HG02840 (cell line): ENCODE data around the gene TTC23.
"Not testable (repeated sequence)": the region's sequence is repeated elsewhere in the genome, so short reads cannot be mapped to it uniquely, and the experiment has no call there.

Experiments used
- ATAC-seq: cut with Tn5 transposase; IDR thresholded peaks from one replicate; pipeline ENCODE4 v1.9.1; 2021; ENCODE audit warnings: mild to moderate bottlenecking, moderate library complexity, moderate number of reproducible peaks; ENCODE audit not compliant: unreplicated experiment, low FRiP score

TTC23 gene

DNA sequence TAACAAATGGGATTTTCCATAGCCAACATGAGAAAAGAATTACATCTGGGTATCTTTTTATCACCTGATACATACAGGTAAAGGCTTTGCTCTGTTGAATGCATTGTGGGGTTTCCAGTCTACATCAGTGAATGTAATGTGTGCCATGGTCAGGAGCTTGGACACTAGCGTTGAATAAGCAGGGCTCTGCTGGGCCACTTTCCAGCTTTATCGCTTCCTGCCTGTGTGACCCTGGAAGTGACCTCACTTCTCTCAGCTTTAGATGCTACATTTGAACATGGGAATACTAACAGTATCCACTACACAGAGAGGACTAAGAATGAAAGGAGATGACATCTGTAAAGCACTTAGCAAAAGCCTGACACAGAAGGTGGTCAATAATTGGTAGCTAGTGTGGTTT, 40.1 kb downstream of the TTC23 start:
- ATAC-seq = no peak

DNA sequence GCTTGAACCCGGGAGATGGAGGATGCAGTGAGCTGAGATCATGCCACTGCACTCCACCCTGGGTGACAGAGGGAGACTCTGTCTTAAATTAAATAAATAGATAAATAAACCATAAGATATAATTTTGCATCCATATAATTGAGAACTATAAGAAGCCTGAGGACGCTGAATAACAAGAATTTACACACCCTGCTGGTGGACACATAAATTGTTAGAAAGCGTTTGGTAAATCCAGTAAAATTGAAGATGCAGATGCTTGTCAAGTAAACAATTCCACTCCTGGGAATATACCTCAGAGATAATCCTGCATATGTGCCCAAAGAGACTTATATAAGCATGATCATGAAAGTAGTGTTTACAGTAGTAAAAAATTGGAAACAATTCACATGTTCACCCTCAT, 41.7 kb downstream of the TTC23 start:
- ATAC-seq = no peak

DNA sequence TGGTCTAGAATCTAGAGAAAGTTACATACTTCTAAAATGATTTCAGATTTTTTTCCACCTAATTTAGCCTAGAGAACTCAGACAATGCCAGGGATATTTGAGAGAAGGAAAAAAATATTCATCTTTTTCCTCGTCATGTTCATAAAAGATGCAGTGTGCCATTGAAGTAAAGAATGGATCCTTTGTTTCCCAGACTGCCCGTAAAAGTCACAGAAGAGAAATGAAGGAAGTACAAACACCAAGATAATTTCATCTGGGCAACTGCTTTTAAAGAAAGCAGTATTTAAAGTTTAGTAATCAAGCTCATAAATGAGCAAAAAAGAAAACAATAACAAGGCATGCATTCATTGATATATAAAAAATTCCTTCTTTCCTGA, 47.2 kb downstream of the TTC23 start:
- ATAC-seq = no peak

DNA sequence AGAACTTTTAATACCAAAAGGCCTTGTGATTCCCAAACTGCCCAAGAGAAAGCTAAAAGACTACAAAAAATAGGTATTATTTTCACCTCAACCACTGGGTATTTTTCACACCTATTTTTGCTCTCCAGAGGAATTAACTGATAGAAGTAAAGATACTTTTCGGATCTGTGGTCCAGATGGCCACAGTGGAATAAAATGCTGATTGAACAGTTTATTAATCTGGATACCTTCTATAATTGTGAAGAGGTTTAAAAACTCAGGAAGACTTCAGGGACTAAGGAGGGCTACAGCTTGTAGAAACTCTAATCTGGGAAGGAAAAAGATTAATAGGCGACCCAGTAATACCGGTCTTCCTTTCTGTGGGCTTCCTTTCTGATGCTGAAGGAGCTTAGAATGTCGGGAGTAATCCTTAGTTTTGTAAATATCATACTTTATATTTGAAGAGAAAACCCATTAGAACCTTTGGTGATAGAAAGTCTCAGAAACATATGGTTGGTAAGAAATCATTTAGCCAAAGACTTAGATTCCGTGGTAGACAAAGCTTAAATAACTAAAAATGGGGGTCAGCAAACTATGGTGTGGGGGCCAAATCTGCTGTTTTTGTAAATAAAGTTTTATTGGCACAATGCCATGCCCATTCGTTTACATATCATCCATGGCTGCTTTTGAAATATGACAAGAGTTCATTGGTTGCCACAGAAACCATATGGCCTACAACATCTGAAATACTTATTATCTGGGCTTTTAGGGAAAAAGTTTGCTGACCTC, 47.8 kb downstream of the TTC23 start:
- ATAC-seq = no peak

DNA sequence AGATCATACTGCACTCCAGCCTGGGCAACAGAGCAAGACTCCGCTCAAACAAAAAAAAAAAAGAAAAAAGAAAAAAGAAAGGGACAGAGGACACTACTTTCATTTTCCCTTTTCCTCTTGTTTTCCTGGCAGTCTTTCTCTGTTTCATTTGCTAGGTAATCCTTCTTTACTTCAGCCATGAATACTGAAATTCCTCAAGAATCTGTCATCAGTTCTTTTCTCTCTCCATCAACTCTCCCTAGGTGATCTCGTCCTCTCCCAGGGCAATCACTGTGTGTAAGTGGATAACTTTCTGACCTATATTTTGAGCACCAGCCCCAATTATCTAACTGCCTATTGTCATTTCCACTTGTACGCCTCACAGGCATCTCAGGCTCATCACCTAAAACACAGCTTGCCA, 51.5 kb downstream of the TTC23 start:
- ATAC-seq = no peak

DNA sequence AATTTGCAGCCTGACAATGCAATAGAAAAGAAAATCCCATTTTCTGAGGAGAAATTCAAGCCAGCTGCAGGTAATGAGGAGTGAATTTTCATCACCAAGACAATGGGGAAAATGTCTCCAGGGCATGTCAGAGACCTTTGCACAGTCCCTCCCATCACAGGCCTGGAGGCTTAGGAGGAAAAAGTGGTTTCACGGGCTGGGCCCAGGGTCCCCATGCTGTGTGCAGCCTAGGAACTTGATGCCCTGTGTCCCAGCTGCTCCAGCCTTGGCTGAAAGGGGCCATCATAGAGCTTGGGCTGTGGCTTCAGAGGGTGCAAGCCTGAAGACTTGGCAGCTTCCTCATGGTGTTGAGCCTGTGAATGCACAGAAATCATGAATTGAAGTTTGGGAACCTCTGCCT, 57.2 kb downstream of the TTC23 start:
- not testable (repeated sequence) for ATAC-seq

DNA sequence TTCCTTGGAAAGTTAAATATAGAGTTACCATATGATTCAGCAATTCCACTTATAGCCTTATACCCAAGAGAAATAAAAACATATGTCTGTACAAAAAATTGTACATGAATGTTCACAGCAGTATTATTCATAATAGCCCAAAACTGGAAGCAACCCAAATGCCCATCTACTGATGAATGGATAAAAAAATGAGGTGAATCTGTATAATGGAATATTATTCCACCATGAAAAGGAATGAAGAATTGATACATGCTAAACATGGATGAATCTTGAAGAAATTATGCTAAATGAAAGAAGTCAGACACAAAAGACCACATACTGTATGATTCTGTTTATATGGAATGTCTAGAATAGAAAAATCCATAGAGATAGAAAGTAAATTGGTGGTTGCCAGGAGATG, 61.4 kb downstream of the TTC23 start:
- ATAC-seq = no peak

DNA sequence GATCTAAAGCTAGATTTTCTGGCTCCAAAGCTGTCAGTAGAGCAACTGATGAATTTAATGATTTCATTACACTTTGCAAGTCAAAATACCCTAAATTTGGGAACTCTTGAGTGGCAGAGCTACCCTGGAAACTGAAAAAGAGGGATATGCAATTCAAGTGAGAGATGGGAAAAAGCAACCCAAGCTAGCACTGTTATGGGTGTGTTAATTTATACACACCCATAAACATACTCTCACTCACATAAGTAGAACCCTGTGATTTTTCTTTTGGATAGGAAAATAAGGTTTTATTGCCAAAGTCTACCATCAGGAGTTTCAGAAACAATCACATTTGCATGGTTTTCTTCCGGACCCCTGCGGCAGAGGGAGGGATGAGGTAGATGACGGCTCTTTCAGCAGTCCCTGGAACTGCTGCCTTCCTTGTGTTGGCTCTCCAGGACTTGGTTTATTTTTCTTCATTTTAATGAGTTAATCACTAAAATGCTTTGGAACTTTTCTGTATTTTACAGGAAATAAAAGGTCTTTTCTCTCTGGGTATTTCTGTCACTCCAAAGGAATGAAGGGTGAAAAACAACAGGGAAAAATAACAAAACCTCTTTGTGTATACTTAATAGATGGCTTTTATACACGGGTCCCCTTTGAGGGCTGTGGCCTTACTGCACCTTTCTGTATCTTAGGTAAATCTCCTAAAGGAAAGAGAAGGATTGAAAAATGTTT, 63.8 kb downstream of the TTC23 start:
- ATAC-seq = no peak

DNA sequence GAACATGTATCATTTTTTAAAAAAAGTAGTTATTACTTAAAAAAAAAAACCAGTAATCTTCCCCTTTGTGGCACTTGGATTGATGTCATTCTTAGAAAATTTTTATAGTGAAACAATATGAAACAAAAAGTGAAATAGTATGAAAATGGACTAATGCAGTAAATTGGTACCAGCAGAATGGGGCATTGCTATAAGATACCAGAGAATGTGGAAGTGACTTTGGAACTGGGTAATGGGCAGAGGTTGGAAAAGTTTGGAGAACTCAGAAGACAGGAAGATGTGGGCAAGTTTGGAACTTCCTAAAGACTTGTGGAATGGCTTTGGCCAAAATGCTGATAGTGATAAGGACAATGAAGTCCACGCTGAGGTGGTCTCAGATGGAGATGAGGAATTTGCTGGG, 66.6 kb downstream of the TTC23 start:
- ATAC-seq = no peak

DNA sequence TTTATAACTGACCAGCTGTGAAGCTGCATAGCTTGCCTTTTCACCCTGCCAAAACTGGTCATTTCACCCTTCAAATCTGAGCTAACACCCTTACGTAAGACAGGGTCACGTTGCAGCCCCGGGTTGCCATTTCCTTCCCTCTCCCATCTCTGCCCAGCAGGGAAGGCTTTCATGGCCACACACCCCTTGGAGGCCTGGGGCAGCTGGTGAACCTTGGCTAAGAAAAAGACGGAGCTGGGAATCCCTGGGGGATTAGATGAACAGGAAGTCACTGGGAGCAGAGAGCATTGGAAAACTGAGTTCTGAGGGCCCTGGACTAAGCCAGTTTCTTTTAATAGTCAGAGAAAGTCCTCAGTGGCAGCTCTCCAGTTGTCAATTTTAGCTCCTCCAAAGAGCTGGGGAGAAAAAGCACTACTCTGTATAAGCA, 67.8 kb downstream of the TTC23 start:
- ATAC-seq = no peak

DNA sequence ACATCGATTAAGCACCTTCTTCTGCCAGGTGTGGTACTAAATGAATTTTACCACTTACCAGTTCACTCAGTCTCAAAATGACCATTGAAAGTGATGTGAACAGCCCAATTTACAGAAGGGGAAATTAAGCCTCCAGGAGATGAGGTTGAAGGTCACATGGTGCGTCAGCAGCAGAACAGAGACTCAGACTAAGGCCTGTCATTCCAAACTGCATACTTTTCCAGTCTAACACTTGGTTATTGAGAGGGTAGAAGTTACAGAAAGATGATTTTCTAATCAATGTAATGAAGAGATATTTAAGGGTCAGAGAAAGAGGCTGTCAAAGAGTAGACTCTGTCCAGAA, 68.4 kb downstream of the TTC23 start:
- no peak for ATAC-seq

DNA sequence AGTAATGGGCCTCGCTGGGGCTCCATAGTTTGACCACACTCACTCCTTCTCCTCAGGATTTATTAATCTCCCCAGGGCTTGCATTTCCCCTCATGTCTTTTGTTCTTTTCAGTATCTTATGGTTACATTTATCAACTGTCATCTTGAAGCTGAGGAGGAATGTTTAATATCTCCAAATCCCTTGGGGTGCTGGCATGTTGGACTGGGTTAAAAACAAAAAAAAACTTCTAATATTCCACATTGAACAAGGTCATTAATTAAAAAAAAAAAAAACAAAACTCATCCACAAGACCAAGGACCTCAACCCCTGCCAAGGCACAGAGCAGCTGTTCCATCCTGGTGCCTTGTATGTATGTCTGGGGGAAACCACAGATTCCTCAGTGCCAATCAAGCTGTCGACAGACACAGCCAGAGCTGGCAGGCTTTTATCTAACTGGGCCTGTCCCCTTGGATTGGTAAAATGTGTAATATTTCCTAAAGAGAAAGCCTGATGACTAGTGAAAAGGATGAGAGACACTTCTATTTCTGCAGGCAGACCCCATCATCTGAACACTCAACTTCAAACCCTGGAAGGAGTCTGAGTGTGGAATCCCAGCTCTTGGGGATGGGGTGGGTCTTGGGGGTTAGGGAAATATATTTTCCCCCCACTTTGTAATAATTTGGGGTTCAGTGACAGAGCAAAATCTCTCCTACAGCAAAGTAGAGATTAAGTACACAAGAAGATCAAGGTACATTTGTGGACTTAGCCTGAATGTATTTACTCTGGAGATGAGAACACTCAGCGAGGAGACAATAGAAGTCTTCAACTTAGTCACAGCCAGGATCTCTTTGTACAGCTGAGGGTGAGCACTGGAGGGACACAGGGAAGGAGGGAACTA, 69.1 kb downstream of the TTC23 start:
- no peak for ATAC-seq

DNA sequence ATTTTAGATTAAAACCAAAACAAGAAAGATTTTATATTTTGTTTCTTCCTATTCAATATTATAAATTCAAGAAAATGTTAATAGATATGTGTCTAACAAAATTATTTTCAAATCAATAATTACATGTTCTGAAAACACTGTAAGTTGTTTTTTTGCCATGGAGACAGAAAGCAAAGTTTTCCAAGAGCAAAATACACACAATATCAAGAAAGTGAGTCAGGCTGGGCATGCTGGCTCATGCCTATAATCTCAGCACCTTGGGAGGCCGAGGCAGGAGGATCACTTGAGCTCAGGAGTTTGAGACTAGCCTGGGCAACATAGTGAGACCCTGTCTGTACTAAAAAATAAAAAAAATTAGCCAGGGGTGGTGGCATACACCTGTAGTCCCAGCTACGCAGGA, 71.7 kb downstream of the TTC23 start:
- ATAC-seq = no peak

DNA sequence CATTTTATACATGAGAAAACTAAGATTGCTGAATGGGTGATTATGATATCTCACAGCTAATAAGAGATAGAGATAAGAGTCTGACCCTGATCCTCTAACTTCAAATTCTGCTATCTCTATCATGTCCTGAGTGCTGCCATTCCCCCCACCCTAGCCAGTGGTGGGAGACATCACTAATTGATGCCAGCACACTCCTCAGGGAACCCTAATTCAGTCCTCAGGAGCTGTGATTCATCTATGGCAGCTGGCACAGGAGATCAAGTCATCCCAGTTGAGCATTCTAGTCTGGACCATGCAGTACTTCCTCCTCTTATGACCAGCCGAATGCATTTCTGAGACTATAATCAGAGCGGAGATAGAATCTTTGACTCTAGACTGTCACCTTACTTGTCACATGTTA, 72.6 kb downstream of the TTC23 start:
- no peak for ATAC-seq

DNA sequence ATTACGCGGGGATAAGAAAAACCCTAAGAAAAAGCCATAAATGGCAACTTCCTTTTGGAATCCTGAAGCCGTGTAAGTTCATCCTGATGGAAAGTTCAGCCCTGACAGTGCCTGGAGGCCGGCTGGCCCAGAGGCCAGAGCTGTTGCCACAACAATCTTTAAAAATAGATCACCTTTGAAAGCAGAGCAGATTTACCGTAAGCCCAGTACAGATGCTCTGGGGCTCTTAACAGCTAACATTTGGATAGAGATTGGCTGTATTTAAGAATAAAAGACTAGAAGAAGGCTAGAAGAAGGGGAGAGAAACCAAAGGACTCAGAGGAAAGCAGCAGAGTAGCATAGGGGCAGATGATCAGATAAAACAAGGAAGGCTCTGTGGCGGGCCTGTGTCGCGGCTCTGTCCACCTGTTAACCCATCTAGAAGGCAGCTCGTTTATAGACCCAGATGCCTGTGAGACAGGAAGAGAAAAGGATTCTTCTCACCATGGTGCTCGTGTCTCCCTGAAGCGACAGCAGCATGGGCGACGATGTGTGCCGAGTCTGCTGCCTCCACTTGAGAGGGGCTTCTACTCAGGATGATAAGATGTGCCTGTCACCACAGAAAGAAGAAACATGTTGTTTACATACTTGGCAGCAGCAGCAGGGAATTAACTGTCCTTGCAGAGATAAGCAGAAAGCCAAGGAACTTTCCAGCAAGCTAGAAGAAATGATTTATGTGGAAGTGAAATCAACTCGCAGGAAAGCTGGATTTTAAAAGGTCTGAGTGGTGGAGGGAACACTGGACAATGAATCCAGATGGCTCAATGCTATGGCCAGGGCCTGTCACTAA, 74.6 kb downstream of the TTC23 start:
- no peak for ATAC-seq

DNA sequence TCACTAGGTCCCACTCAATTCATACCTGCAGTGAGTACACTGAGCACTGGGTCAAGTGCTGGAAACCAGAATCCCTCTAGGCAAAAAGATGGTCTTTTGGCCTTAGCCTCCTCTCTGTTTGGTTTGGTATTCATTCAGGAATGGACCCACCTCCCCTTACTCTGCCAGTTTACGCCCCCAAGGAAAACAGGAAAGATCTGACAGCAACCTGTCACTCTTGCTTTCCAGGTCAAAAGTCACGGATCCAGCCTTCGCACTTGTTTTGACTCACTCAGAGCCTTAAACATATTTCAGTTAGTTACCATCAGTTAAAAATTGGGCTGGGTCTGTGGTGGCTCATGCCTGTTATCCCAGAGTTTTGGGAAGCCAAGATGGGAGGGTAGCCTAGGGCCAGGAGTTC, 76.4 kb downstream of the TTC23 start:
- no peak for ATAC-seq

DNA sequence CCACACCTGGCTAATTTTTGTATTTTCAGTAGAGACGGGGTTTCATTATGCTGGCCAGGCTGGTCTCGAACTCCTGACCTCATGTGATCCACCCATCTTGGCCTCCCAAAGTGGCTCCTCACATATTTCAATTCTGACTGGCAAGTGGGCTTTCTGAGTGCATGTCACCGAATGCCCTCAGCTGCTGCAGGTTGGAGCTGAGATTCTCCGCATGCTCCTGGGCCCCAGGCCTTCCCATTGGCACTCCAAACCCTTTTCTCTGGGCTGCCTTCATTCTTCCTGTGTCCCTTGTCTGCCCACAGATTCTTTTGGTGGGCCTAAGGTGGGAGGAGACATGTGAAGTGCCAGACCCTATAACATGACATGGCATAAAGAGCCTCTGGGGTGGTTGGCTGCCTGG, 77.2 kb downstream of the TTC23 start:
- ATAC-seq = no peak

DNA sequence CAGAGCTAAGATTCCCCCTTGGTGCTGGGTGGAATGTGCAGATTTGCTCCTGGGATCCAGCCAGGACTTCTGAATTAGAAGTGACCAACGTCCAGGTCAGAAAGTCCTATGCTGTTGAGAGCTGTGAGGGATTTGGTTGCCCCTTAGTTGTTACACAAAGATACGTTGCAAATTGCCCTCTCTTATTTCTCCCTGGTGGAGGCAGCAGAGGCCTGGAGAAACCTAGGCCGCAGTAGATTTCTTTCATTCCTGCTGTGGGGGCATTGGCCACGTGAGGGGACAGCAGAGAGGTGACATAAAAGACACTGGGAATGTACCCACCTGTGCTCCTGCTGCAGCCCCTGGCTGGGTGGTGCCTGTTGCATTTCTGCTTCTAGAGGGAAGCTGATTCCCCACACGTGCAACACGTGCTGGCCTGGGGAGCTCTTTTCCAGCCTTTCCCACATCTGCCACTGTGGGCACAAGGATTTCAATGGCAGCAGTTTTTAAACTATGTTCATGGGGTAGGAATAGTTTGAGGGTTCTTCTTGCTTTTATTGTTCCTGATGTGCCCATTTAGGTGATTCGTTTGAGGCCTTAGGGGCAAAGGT, 78.8 kb downstream of the TTC23 start:
- no peak for ATAC-seq

DNA sequence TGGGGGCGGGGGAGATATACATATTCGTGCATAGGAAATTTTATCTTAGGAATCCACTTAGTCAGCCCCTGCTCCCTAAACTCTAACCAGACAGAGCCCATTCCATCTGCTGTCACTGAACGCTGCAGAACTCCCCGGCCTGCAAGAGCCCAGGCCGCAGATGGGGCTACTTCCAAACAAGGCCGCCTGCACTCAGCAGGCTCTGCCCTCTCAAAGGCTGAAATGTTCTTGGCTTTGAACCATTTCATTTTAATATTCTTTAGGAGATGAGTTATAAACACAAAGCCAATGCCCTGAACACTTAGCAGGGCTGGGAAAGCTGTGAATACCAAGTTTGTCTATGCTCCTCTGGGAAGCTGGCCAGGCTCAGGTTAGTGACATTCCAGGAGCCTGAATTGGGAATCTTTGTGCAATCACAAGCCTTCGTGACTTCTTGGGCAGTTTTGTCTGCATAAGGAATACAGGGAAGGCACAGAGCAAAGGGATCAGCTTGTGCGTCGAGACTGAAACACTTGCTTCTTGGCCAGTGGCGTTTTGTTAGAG, 79.5 kb downstream of the TTC23 start:
- no peak for ATAC-seq
